GM12892 (cell line): Measurements from ENCODE around the gene CNGA4.

Experiments
- POLR2A ChIP-seq: IDR thresholded peaks from 2 replicates; pipeline ENCODE4 v1.6.1; 2011; ENCODE audit warnings: low read depth, low read length, control low read depth
- POLR2AphosphoS5 ChIP-seq: IDR thresholded peaks from 2 replicates; pipeline ENCODE4 v1.6.1; 2011; ENCODE audit warnings: low read depth, low read length, control low read depth

GRCh38 chr11:6199174-6199810, 39.6 kb upstream of the CNGA4 start, which contains the start of gene OR52W1:
- TF ChIP-seq POLR2A: no peak
- no peak for TF ChIP-seq POLR2AphosphoS5
